ENCODE measurements around the gene MRPL22. TPM values are rescaled to one million over a fixed set of nuclear protein-coding genes. Genes with fewer than 3 reads are reported as not detected.

Gene MRPL22
- total and polyA plus RNA-seq, 10 donors, result 11.8 to 55.0 (median 32.0) TPM

DNA sequence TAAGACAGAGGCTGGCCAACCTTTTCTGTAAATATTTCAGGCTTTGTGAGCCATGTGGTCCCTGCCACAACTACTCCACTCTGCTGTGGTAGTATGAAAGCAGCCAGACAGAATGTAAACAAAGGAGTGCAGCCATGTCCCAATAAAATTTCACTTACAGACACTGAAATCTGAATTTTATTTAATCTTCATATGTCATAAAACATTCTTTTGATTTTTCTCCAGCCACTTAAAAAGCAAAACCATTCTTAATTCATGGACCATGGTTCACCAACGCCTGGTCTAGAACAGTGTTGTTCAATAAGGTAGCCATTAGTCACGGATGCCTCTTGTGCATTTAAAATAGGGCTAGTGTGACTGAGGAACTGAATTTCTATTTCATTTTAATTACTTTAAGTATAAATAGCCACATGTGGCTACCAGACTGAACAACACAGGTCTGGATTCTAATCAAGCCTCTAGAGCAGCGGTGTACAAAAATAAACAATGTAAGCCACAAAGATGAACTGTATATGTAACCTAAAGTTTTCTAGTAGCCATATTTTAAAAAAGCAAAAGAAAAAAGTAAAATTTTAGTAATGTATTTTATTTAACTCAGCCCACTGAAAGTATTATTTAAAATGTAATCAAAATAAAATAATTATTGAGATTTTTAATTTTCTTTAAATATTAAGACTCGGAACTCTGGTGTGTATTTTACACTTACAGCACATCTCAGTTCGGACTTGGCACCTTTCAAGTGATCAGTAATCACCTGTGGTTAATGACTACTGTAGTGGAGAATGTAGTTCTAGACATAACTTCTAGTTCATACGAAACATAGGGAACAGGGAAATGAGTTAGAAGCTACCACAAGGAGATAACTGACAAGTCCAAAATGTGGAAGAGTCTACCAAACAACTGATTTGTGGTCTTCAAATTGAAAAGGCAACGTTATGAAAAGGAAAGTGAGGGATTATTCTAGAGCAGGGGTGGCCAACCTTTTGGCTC lies 17.1 kb upstream of the MRPL22 start:
- TF ChIP-seq POLR2A (IDR thresholded peaks at IDR 0.05), result no peak
- no peak for TF ChIP-seq POLR2AphosphoS5 (IDR thresholded peaks at IDR 0.05)
- no peak for TF ChIP-seq CTCF (IDR thresholded peaks at IDR 0.05 in 8 of 11, conservative IDR thresholded peaks at IDR 0.05 in 3 of 11)
- Histone ChIP-seq H3K4me3 (no peak overlapping the region), H3K4me1 (no peaks in the 10 kb centered on the region), H3K9me3 (no peaks in the 10 kb centered on the region), H3K36me3 (peaks cover 0 to 100% (median 79%) of the 10 kb centered on the region in 6 donors), H3K27ac (no peak overlapping the region), H3K27me3 (replicated peaks in 1 of 7) (no peaks in the 10 kb centered on the region)
- intact Hi-C loops (cut with DNase I; ENCODE audit: low total_unique reads), result no loop called here
- DNase-seq, result no peak
- 93 to 97% (median 95%) methylated on average over 7 of the region's 7 CpGs for WGBS, 5 donors

DNA sequence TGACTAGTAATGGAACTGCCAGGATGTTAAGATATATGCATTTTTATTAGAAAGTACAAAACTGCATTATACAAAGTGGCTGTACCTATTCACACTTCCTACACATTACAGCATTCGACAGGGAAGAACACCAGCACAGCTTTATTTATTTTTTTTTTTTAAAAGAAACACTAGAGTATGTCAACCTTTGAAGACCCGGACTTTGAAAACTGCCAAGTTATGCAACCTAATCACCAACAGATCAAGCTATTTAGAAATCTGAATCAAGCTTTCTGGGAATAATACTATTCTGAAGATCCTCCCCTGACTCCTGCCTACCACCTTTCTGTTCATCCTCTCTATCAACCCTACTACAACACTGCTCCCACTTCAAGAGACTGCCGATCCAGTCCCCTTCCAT lies 7.3 kb upstream of the MRPL22 start:
- H3K27ac ChIP-seq, result no peak overlapping the region
- H3K4me1 ChIP-seq, result peaks cover 11 to 34% (median 18%) of the 10 kb centered on the region in 6 donors
- H3K27me3 ChIP-seq (replicated peaks in 1 of 7), result no peaks in the 10 kb centered on the region
- H3K4me3 ChIP-seq, result no peak overlapping the region
- 82 to 93% (median 88%) methylated on average over 3 of the region's 3 CpGs for WGBS, 5 donors
- DNase-seq, result no peak
- H3K36me3 ChIP-seq, result peaks cover 0 to 74% (median 31%) of the 10 kb centered on the region in 6 donors
- TF ChIP-seq CTCF (IDR thresholded peaks at IDR 0.05 in 8 of 11, conservative IDR thresholded peaks at IDR 0.05 in 3 of 11) (no peak), POLR2AphosphoS5 (IDR thresholded peaks at IDR 0.05) (no peak), POLR2A (IDR thresholded peaks at IDR 0.05) (no peak)
- intact Hi-C loops (cut with DNase I; ENCODE audit: low total_unique reads), result loop anchor here (10.0 kb wide), 1 partner anchor 69 kb away; no protein-coding TSS in a partner anchor
- no peaks in the 10 kb centered on the region for H3K9me3 ChIP-seq

DNA sequence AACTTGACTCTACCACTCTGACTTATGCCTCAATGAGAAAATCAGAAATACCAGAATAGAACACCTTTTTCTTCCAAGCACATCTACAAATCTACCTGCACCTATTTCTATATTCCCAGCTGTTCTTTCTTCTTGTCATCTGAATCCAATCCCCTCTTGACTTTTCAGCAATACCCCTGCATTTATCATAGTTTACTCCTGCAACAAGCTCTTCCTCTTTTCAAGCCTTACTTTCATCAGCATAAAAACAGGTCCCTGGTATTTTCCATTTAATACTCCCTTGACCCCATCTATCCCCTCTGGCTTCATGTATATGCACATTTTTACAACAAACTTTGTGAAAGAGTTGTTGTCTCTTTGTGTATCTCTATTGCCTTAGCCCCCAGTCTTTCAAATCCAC lies 6.0 kb upstream of the MRPL22 start:
- H3K27me3 ChIP-seq (replicated peaks in 1 of 7), result no peaks in the 10 kb centered on the region
- intact Hi-C loops (cut with DNase I; ENCODE audit: low total_unique reads), result loop anchor here (10.0 kb wide), 1 partner anchor 70 kb away; no protein-coding TSS in a partner anchor
- no peak overlapping the region for H3K27ac ChIP-seq
- H3K4me1 ChIP-seq, result peaks cover 12 to 45% (median 22%) of the 10 kb centered on the region in 6 donors
- H3K4me3 ChIP-seq, result no peak overlapping the region
- H3K9me3 ChIP-seq, result no peaks in the 10 kb centered on the region
- no peak for DNase-seq
- TF ChIP-seq POLR2A (IDR thresholded peaks at IDR 0.05), result no peak
- TF ChIP-seq CTCF (IDR thresholded peaks at IDR 0.05 in 8 of 11, conservative IDR thresholded peaks at IDR 0.05 in 3 of 11), result no peak
- TF ChIP-seq POLR2AphosphoS5 (IDR thresholded peaks at IDR 0.05), result no peak
- peaks cover 0 to 61% (median 23%) of the 10 kb centered on the region in 6 donors for H3K36me3 ChIP-seq

- H3K4me3 ChIP-seq, result peak overlapping the region; percentile 61 to 97 (median 84)
- no peak for TF ChIP-seq CTCF (IDR thresholded peaks at IDR 0.05 in 8 of 11, conservative IDR thresholded peaks at IDR 0.05 in 3 of 11)
- TF ChIP-seq POLR2A (IDR thresholded peaks at IDR 0.05), result no peak
- TF ChIP-seq POLR2AphosphoS5 (IDR thresholded peaks at IDR 0.05), result no peak
- peaks cover 22 to 65% (median 40%) of the 10 kb centered on the region in 6 donors for H3K4me1 ChIP-seq
- peaks cover 0 to 37% (median 7%) of the 10 kb centered on the region in 6 donors for H3K36me3 ChIP-seq
- H3K27ac ChIP-seq, result peak overlapping the region in 7 of 8 donors; percentile 51 to 83 (median 73)
- no peaks in the 10 kb centered on the region for H3K27me3 ChIP-seq (replicated peaks in 1 of 7)
- intact Hi-C loops (cut with DNase I; ENCODE audit: low total_unique reads), result loop anchor here (10.0 kb wide), 1 partner anchor 72 kb away; no protein-coding TSS in a partner anchor
- H3K9me3 ChIP-seq, result no peaks in the 10 kb centered on the region
- DNase-seq, result no peak
- WGBS, 5 donors, result 26 to 38% (median 34%) methylated on average over 10 to 11 of the region's 11 CpGs
Measured at GRCh38 chr5:154937186-154937717, 3.6 kb upstream of the MRPL22 start.
